Measurements from ENCODE around the gene CISH. TPM values are rescaled to one million over a fixed set of nuclear protein-coding genes. Genes with fewer than 3 reads are reported as not detected.

CISH gene
- total RNA-seq, 2 donors from 2014 or later, result 4.7 to 9.9 TPM

DNA sequence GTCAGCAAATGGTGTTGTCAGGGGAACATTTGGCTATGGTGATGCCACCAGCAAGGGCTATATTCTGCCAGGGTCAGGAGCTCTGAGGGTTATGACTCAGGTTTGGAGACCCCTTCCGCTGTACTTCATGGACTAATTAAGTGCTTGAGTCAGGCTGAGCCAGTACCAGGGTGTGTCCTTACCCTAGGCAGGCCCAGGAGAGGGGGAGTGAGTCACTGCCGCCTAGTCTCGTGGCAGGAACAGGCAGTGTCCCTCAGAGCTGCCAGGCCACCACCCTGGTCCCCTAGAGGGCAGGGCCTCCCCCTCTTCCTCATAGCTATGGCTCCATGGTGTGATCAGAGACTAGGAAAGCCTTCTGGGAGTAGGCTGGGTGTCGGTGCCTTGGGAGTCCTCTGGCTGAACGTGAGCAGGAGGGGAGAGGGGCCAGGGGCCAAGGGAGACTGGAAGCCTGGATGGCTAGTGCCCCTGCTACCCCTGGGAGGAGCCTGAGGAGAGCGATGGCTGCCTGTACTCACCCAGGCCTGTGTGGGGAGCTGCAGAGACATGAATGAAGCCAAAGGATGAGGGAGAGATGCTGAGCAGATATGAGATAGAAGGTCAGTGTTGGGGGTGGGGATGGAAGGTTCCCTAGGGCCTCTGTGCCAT, 16.0 kb upstream of the CISH start:
- peak overlapping the region; percentile 79 to 97 for H3K27ac ChIP-seq
- peaks cover 5% of the 10 kb centered on the region for H3K36me3 ChIP-seq
- DNase-seq (ENCODE audit: low spot score), result peak; percentile 82
- no peaks in the 10 kb centered on the region for H3K9me3 ChIP-seq
- no peak overlapping the region for H3K4me3 ChIP-seq
- peaks cover 0 to 96% of the 10 kb centered on the region in 2 donors for H3K4me1 ChIP-seq
- no peaks in the 10 kb centered on the region for H3K27me3 ChIP-seq
- TF ChIP-seq CTCF (IDR thresholded peaks at IDR 0.05), result peak in 1 of 2 donors; percentile 58

GRCh38 chr3:50626401-50626800, 14.8 kb upstream of the CISH start:
- Histone ChIP-seq H3K4me3 (no peak overlapping the region), H3K36me3 (peaks cover 6% of the 10 kb centered on the region), H3K27me3 (no peaks in the 10 kb centered on the region), H3K4me1 (peaks cover 0 to 88% of the 10 kb centered on the region in 2 donors), H3K27ac (peak overlapping the region; percentile 79 to 97), H3K9me3 (no peaks in the 10 kb centered on the region)
- no peak for DNase-seq (ENCODE audit: low spot score)
- no peak for TF ChIP-seq CTCF (IDR thresholded peaks at IDR 0.05)

DNA sequence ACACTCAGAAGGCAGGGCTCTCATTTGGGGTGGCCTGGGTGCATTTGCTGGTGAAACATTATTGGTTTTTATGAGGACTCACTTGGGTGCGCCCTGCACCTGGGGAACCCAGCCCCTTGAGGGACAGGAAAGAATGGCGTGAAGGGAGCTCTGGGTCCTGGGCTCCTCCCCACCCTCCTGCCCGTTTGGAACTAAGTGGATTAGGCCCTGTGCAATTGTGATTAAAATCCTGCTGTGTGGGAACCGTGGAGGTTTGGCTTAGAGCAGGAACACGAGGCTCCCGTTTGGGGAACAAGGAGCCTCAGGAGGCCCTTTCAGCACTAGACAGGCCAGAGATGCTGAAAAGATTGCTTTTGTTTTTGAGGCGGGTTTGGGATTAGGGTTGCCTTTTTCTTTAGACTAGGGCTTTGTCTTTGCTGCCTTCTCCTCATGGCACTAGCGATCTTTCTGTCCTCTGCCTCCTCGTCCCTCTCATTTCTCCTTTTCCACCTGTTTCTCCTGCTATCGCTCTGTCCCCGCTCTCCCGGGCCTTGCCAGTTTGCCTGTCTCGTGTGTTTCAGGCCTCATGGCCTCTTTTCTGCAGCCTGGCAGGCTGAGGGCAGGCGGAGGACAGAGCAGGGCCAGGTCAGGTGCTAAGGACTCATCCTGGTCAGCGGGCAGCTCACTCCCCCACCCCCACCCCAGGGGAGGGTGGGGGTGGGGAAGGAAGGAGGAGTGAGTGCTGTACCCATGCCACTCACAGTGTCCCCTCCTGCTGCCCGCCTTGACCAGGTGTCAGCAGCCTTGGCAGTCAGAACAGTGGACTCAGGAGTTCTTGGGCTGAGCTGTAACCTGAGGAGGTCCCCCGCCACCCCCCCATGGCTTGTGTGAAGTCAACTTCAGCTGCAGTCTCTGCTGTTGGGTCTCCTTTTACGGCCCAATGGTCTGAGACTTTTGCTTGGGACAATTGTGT, 13.9 kb upstream of the CISH start:
- TF ChIP-seq CTCF (IDR thresholded peaks at IDR 0.05), result no peak
- no peak overlapping the region for H3K4me3 ChIP-seq
- peaks cover 0 to 85% of the 10 kb centered on the region in 2 donors for H3K4me1 ChIP-seq
- no peaks in the 10 kb centered on the region for H3K27me3 ChIP-seq
- H3K36me3 ChIP-seq, result peaks cover 6% of the 10 kb centered on the region
- DNase-seq (ENCODE audit: low spot score), result no peak
- no peaks in the 10 kb centered on the region for H3K9me3 ChIP-seq
- peak overlapping the region; percentile 79 to 97 for H3K27ac ChIP-seq

DNA sequence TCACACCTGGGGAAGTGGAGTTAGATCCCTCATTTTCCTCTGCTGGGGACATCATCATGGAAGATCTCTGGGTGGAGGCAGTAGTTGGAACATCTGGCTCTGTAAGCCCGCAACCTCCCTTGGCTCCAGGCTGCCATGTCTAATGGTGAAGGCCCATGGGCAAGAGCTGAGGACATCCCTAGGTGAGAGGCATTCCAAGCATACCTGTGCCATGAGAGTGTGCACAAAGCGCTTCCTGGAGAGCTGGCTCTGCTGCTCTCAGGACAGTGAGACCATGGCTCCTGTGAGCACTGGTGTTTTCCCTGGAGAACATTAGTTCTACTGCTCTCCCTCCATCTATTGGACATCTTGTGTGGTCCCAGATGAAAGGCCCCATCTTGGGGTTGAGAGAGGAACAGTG, 13.1 kb upstream of the CISH start:
- no peaks in the 10 kb centered on the region for H3K27me3 ChIP-seq
- H3K4me1 ChIP-seq, result peaks cover 0 to 86% of the 10 kb centered on the region in 2 donors
- peak overlapping the region; percentile 79 to 97 for H3K27ac ChIP-seq
- peaks cover 6% of the 10 kb centered on the region for H3K36me3 ChIP-seq
- H3K9me3 ChIP-seq, result no peaks in the 10 kb centered on the region
- no peak overlapping the region for H3K4me3 ChIP-seq
- DNase-seq (ENCODE audit: low spot score), result no peak
- TF ChIP-seq CTCF (IDR thresholded peaks at IDR 0.05), result no peak

- Histone ChIP-seq H3K9me3 (no peaks in the 10 kb centered on the region), H3K36me3 (peaks cover 6% of the 10 kb centered on the region), H3K27me3 (no peaks in the 10 kb centered on the region), H3K4me1 (peaks cover 0 to 87% of the 10 kb centered on the region in 2 donors), H3K27ac (peak overlapping the region; percentile 79 to 97), H3K4me3 (no peak overlapping the region)
- TF ChIP-seq CTCF (IDR thresholded peaks at IDR 0.05), result no peak
- no peak for DNase-seq (ENCODE audit: low spot score)
These were observed 12.4 kb upstream of the CISH start for GRCh38 chr3:50623840-50624474.

Measured in right atrium auricular region (tissue), 2 donors.